IPS-20b (cell line): Measurements from ENCODE around the gene TRAF5.
"Not testable (repeated sequence)": the region's sequence is repeated elsewhere in the genome, so short reads cannot be mapped to it uniquely, and the experiment has no call there.

Source experiments
- H3K27ac ChIP-seq: one replicate; pipeline ENCODE4 v1.5.1; 2013; ENCODE audit warnings: low read length
- H3K27me3 ChIP-seq: 2 replicates; pipeline ENCODE4 v1.6.1; 2013; ENCODE audit warnings: mild to moderate bottlenecking, low read length, inconsistent platforms; ENCODE audit not compliant: insufficient read depth
- H3K36me3 ChIP-seq: 2 replicates; pipeline ENCODE4 v1.6.1; 2013; ENCODE audit warnings: low read depth, mild to moderate bottlenecking, inconsistent platforms, low read length, moderate library complexity; ENCODE audit not compliant: insufficient read depth
- H3K4me1 ChIP-seq: 2 replicates; pipeline ENCODE4 v1.6.1; 2013; ENCODE audit warnings: mild to moderate bottlenecking, control low read depth, inconsistent platforms, low read length, moderate library complexity; ENCODE audit not compliant: insufficient read depth
- H3K4me3 ChIP-seq: 2 replicates; pipeline ENCODE4 v1.5.1; 2013; ENCODE audit warnings: mild to moderate bottlenecking, low read length, inconsistent platforms
- H3K9ac ChIP-seq: 2 replicates; pipeline ENCODE4 v1.6.1; 2013; ENCODE audit warnings: low read depth, mild to moderate bottlenecking, inconsistent platforms, low read length, moderate library complexity
- H3K9me3 ChIP-seq: 2 replicates; pipeline ENCODE4 v1.6.1; 2013; ENCODE audit warnings: mild to moderate bottlenecking, low read depth, low read length, inconsistent platforms; ENCODE audit not compliant: insufficient read depth

The TRAF5 gene

GRCh38 chr1:211313392-211313791, 13.2 kb upstream of the TRAF5 start:
- Histone ChIP-seq H3K9me3 (no peaks in the 10 kb centered on the region), H3K9ac (no peak overlapping the region), H3K36me3 (peaks cover 45% of the 10 kb centered on the region), H3K27me3 (no peaks in the 10 kb centered on the region), H3K27ac (no peak overlapping the region), H3K4me3 (no peak overlapping the region), H3K4me1 (no peaks in the 10 kb centered on the region)

GRCh38 chr1:211318576-211319280, 7.9 kb upstream of the TRAF5 start:
- no peaks in the 10 kb centered on the region for H3K9me3 ChIP-seq
- peaks cover 19% of the 10 kb centered on the region for H3K36me3 ChIP-seq
- H3K4me1 ChIP-seq, result no peaks in the 10 kb centered on the region
- H3K9ac ChIP-seq, result no peak overlapping the region
- no peak overlapping the region for H3K27ac ChIP-seq
- H3K27me3 ChIP-seq, result no peaks in the 10 kb centered on the region
- no peak overlapping the region for H3K4me3 ChIP-seq

- peaks cover 8% of the 10 kb centered on the region for H3K36me3 ChIP-seq
- H3K9me3 ChIP-seq, result no peaks in the 10 kb centered on the region
- H3K27me3 ChIP-seq, result no peaks in the 10 kb centered on the region
Measured at GRCh38 chr1:211319892-211320291, 6.7 kb upstream of the TRAF5 start.

GRCh38 chr1:211320980-211321379, 5.7 kb upstream of the TRAF5 start:
- Histone ChIP-seq H3K4me3 (no peak overlapping the region), H3K36me3 (no peaks in the 10 kb centered on the region), H3K27me3 (peaks cover 7% of the 10 kb centered on the region), H3K9me3 (no peaks in the 10 kb centered on the region), H3K27ac (no peak overlapping the region), H3K9ac (no peak overlapping the region), H3K4me1 (no peaks in the 10 kb centered on the region)

More at GRCh38 chr1:211319892-211320291, 6.7 kb upstream of the TRAF5 start:
- Histone ChIP-seq H3K27ac (no peak overlapping the region), H3K4me3 (no peak overlapping the region), H3K4me1 (no peaks in the 10 kb centered on the region), H3K9ac (no peak overlapping the region)

GRCh38 chr1:211321646-211322045, 5.0 kb upstream of the TRAF5 start:
- H3K4me1 ChIP-seq, H3K36me3 ChIP-seq: not testable (repeated sequence)

GRCh38 chr1:211323156-211324063, 3.2 kb upstream of the TRAF5 start:
- peaks cover 26% of the 10 kb centered on the region for H3K27me3 ChIP-seq
- peaks cover 8% of the 10 kb centered on the region; the same call in 1 of the 2 replicates for H3K4me1 ChIP-seq
- no peak overlapping the region for H3K9ac ChIP-seq
- no peaks in the 10 kb centered on the region for H3K9me3 ChIP-seq
- H3K36me3 ChIP-seq, result no peaks in the 10 kb centered on the region
- no peak overlapping the region for H3K4me3 ChIP-seq
- no peak overlapping the region for H3K27ac ChIP-seq

More at GRCh38 chr1:211321646-211322045, 5.0 kb upstream of the TRAF5 start:
- H3K4me3 ChIP-seq, H3K9ac ChIP-seq, H3K27ac ChIP-seq, H3K9me3 ChIP-seq: not testable (repeated sequence)
- peaks cover 11% of the 10 kb centered on the region for H3K27me3 ChIP-seq

- no peaks in the 10 kb centered on the region for H3K9me3 ChIP-seq
- peaks cover 18% of the 10 kb centered on the region for H3K4me1 ChIP-seq
- H3K27ac ChIP-seq, result no peak overlapping the region
- no peak overlapping the region for H3K9ac ChIP-seq
- no peaks in the 10 kb centered on the region for H3K36me3 ChIP-seq
- H3K27me3 ChIP-seq, result peaks cover 26% of the 10 kb centered on the region
- no peak overlapping the region for H3K4me3 ChIP-seq
Measured at GRCh38 chr1:211324992-211325775, 1.4 kb upstream of the TRAF5 start.

- Histone ChIP-seq H3K9ac (no peak overlapping the region), H3K9me3 (no peaks in the 10 kb centered on the region), H3K27ac (no peak overlapping the region), H3K27me3 (peaks cover 26% of the 10 kb centered on the region), H3K4me1 (peaks cover 28% of the 10 kb centered on the region), H3K4me3 (peak overlapping the region; percentile 61), H3K36me3 (no peaks in the 10 kb centered on the region)
Measured at GRCh38 chr1:211326140-211326527, 499 bp upstream of the TRAF5 start.

GRCh38 chr1:211327346-211327921, 801 bp downstream of the TRAF5 start:
- H3K9ac ChIP-seq, result peak overlapping the region; percentile 75; the same call in 1 of the 2 replicates
- H3K27me3 ChIP-seq, result peaks cover 26% of the 10 kb centered on the region
- peak overlapping the region; percentile 73 for H3K4me3 ChIP-seq
- no peaks in the 10 kb centered on the region for H3K9me3 ChIP-seq
- H3K36me3 ChIP-seq, result no peaks in the 10 kb centered on the region
- H3K27ac ChIP-seq, result no peak overlapping the region
- H3K4me1 ChIP-seq, result peaks cover 31% of the 10 kb centered on the region

- Histone ChIP-seq H3K9me3 (no peaks in the 10 kb centered on the region), H3K4me1 (peaks cover 31% of the 10 kb centered on the region), H3K9ac (peak overlapping the region; percentile 75; the same call in 1 of the 2 replicates), H3K4me3 (peak overlapping the region; percentile 73), H3K27ac (no peak overlapping the region), H3K36me3 (no peaks in the 10 kb centered on the region), H3K27me3 (peaks cover 26% of the 10 kb centered on the region)
Measured at GRCh38 chr1:211328084-211328694, 1.6 kb downstream of the TRAF5 start.
